ENCODE results near the gene RFPL1.
A peak's percentile ranks its signal among the peaks of the same experiment; 100 is the strongest.

Gene RFPL1

GRCh38 chr22:29479417-29480261 is 41.3 kb downstream of the RFPL1 start, which contains the start of gene NEFH:
TSS of gene NEFH (plus strand) at chr22:29480218. CDS start at chr22:29480263, 45 bp downstream.
- DNase-seq: no peak

- peak in 1 of 4 experiments; percentile 22 for DNase-seq
These were observed 41.8 kb downstream of the RFPL1 start for GRCh38 chr22:29480262-29480511.

GRCh38 chr22:29480512-29481264 is 42.3 kb downstream of the RFPL1 start:
- peak; percentile 79 to 90 (median 84) for DNase-seq

GRCh38 chr22:29481265-29482000 is 43.0 kb downstream of the RFPL1 start:
- DNase-seq: peak; percentile 50 to 78 (median 60)

GRCh38 chr22:29482253-29482652 is 43.9 kb downstream of the RFPL1 start:
- no peak for DNase-seq

GRCh38 chr22:29482726-29483125 is 44.3 kb downstream of the RFPL1 start:
- DNase-seq: no peak

GRCh38 chr22:29483254-29483653 is 44.9 kb downstream of the RFPL1 start:
- DNase-seq: no peak

- peak; percentile 58 to 77 (median 74) for DNase-seq
These were observed 46.3 kb downstream of the RFPL1 start for GRCh38 chr22:29484642-29485041.

- no peak for DNase-seq
These were observed 47.1 kb downstream of the RFPL1 start for GRCh38 chr22:29485448-29485847.

- DNase-seq: peak in 3 of 4 experiments; percentile 13 to 53 (median 51)
These were observed 49.1 kb downstream of the RFPL1 start for GRCh38 chr22:29487426-29487986.

- peak; percentile 77 to 87 (median 84) for DNase-seq
These were observed 50.9 kb downstream of the RFPL1 start for GRCh38 chr22:29489127-29489780.

- no peak for DNase-seq
These were observed 52.6 kb downstream of the RFPL1 start for GRCh38 chr22:29491012-29491411.
